Right atrium auricular region (tissue), 2 donors: ENCODE results near the gene FAM13C. TPM values are rescaled to one million over a fixed set of nuclear protein-coding genes. Genes with fewer than 3 reads are reported as not detected.
"Not testable (repeated sequence)": the region's sequence is repeated elsewhere in the genome, so short reads cannot be mapped to it uniquely, and the experiment has no call there.

Source experiments
- DNase-seq: peaks from one replicate; pipeline ENCODE4 v3.0.0-alpha.2; 2019; ENCODE audit warnings: low spot score
- H3K27ac ChIP-seq, 2 donors: fragments of 200-600 bp; sonication (generic); 1 replicate in 1 of 2; 2 replicates in 1 of 2; pipeline ENCODE4 v1.5.1; 2016 to 2019
- H3K27me3 ChIP-seq, 2 donors: fragments of 200-600 bp; sonication (generic); one replicate each; pipeline versions ENCODE4 v1.5.1 to v1.6.0; 2017 to 2019
- H3K36me3 ChIP-seq: fragments of 200-600 bp; sonication (generic); one replicate; pipeline ENCODE4 v1.5.1; 2016
- H3K4me1 ChIP-seq, 2 donors: fragments of 200-600 bp; sonication (generic); one replicate each; pipeline versions ENCODE4 v1.5.1 to v1.6.0; 2017 to 2019
- H3K4me3 ChIP-seq, 2 donors: fragments of 200-600 bp; sonication (generic); 1 replicate in 1 of 2; 2 replicates in 1 of 2; pipeline ENCODE4 v1.5.1; 2017 to 2019; ENCODE audit warnings: mild to moderate bottlenecking in 1 of 2, moderate library complexity in 1 of 2
- H3K9me3 ChIP-seq, 2 donors: fragments of 200-600 bp; sonication (generic); one replicate each; pipeline ENCODE4 v1.5.1; 2019
- total RNA-seq, 2 donors: library from RNA; depleted of rRNA; stranded (reverse); fragments of >200 nt; gene quantifications; one replicate each; pipeline ENCODE4 v1.1.0, GENCODE V29; 2016
- TF ChIP-seq, protein P1 (sequence below), 2 donors: fragments of 200-600 bp; sonication (generic); IDR thresholded peaks; one replicate each; pipeline ENCODE4 v1.5.1; 2019; ENCODE audit warnings: antibody characterized with exemption in 2 of 2

The FAM13C gene
- 1 to 10 TPM; 3.8 to 4.4 TPM for total RNA-seq

DNA sequence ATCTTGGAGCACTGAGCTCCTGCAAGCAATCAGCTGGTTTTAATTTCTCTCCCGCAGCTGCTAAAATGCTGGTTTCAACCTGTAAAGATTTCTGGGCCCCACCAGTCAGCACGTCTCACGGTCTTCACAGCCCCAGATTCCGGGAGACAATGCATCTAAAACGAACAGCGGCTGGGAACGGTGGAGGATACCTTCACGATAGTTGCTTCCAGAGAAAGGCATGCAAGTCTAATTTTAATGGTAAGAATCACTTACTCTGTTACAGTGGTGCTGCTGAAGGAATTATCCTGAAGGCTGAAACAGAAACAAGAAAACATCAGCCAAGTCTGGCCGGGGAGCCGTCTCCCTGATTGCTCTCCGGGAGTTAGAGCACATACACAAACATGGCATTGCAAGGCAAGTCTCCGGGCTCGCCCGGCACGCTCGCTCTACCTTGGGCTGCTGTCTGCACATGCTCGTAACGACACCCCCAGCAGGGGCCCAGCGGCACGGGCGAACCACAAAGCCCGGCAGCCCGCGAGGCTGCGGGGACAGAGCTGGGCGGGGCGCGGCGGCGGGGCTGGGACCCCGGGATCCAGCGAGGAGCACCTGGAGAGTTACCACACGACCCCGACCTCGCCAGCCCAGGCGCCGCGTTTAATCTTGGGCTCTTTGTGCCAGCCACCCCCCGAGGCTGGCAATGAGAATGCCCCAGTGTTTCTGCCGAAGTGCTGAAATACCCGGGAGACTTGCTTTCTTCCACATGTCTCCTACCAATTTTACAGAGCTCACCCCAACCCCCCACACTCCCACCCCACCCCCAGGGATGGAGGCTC, at the start of gene FAM13C:
Gene FAM13C (minus strand): TSS at position 406 of the 815 bp plus-strand sequence. CDS start 89 bp downstream, at position 317.
- peak within 1 kb of the TSS; percentile 71 to 75 for H3K27ac ChIP-seq
- H3K27me3 ChIP-seq: no peaks in the 10 kb centered on the region

DNA sequence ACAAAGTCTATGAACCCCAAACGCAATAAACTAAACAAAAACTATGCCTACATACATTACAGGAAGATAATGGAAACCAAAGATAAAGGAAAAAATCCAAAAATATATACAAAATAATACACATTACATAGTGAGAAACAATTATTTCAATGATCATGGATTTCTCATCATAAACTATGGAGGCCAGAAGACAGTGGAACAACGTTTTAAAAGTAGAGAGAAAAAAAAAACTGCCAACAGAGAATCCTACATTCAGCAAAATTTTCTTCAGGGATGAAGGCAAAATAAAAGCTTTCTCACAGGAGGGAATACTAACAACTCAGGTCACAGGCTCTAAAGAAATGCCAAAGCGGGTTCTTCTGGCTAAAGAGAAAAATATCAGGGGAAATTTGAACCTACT, 42.9 kb upstream of the FAM13C start:
- Histone ChIP-seq H3K27ac (no peak overlapping the region), H3K36me3 (no peaks in the 10 kb centered on the region), H3K4me3 (no peak overlapping the region), H3K4me1 (no peaks in the 10 kb centered on the region), H3K9me3 (peaks cover 0 to 9% of the 10 kb centered on the region in 2 donors), H3K27me3 (no peaks in the 10 kb centered on the region)
- no peak for DNase-seq
- TF ChIP-seq, protein P1, sequence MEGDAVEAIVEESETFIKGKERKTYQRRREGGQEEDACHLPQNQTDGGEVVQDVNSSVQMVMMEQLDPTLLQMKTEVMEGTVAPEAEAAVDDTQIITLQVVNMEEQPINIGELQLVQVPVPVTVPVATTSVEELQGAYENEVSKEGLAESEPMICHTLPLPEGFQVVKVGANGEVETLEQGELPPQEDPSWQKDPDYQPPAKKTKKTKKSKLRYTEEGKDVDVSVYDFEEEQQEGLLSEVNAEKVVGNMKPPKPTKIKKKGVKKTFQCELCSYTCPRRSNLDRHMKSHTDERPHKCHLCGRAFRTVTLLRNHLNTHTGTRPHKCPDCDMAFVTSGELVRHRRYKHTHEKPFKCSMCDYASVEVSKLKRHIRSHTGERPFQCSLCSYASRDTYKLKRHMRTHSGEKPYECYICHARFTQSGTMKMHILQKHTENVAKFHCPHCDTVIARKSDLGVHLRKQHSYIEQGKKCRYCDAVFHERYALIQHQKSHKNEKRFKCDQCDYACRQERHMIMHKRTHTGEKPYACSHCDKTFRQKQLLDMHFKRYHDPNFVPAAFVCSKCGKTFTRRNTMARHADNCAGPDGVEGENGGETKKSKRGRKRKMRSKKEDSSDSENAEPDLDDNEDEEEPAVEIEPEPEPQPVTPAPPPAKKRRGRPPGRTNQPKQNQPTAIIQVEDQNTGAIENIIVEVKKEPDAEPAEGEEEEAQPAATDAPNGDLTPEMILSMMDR (IDR thresholded peaks at IDR 0.05): no peak

More for the DNA sequence above, at the start of gene FAM13C:
- peak; percentile 68 for DNase-seq
- TF ChIP-seq, protein P1 (IDR thresholded peaks at IDR 0.05): no peak
- Histone ChIP-seq H3K4me3 (peak within 1 kb of the TSS; percentile 51 to 59), H3K4me1 (peaks cover 0 to 20% of the 10 kb centered on the region in 2 donors), H3K9me3 (no peaks in the 10 kb centered on the region), H3K36me3 (no peaks in the 10 kb centered on the region)

- no peaks in the 10 kb centered on the region for H3K27me3 ChIP-seq
- peaks cover 0 to 3% of the 10 kb centered on the region in 2 donors for H3K9me3 ChIP-seq
- no peaks in the 10 kb centered on the region for H3K4me1 ChIP-seq
- no peak overlapping the region for H3K27ac ChIP-seq
- TF ChIP-seq, protein P1 (IDR thresholded peaks at IDR 0.05): no peak
- DNase-seq: no peak
- H3K36me3 ChIP-seq: no peaks in the 10 kb centered on the region
- no peak overlapping the region for H3K4me3 ChIP-seq
Measured at GRCh38 chr10:59400214-59400613, 37.9 kb upstream of the FAM13C start.

DNA sequence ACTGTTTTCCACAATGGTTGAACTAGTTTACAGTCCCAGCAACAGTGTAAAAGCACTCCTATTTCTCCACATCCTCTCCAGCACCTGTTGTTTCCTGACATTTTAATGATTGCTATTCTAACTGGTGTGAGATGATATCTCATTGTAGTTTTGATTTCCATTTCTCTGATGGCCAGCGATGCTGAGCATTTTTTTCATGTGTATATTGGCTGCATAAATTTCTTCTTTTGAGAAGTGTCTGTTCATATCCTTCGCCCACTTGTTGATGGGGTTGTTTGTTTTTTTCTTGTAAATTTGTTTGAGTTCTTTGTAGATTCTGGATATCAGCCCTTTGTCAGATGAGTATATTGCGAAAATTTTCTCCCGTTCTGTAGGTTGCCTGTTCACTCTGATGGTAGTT, 37.0 kb upstream of the FAM13C start:
- H3K4me1 ChIP-seq, H3K9me3 ChIP-seq, H3K4me3 ChIP-seq, DNase-seq, H3K27me3 ChIP-seq, H3K27ac ChIP-seq, H3K36me3 ChIP-seq: not testable (repeated sequence)

GRCh38 chr10:59397961-59398360, 35.6 kb upstream of the FAM13C start:
- TF ChIP-seq, protein P1 (IDR thresholded peaks at IDR 0.05): no peak
- Histone ChIP-seq H3K27ac (no peak overlapping the region), H3K4me3 (no peak overlapping the region), H3K36me3 (no peaks in the 10 kb centered on the region), H3K9me3 (peaks cover 0 to 3% of the 10 kb centered on the region in 2 donors), H3K27me3 (no peaks in the 10 kb centered on the region), H3K4me1 (no peaks in the 10 kb centered on the region)
- no peak for DNase-seq

- H3K27me3 ChIP-seq: no peaks in the 10 kb centered on the region
- no peak overlapping the region for H3K27ac ChIP-seq
- H3K9me3 ChIP-seq: peaks cover 0 to 3% of the 10 kb centered on the region in 2 donors
- H3K4me3 ChIP-seq: no peak overlapping the region
- TF ChIP-seq, protein P1 (IDR thresholded peaks at IDR 0.05): no peak
- no peaks in the 10 kb centered on the region for H3K36me3 ChIP-seq
- DNase-seq: no peak
- H3K4me1 ChIP-seq: no peaks in the 10 kb centered on the region
Measured at GRCh38 chr10:59395984-59396383, 33.6 kb upstream of the FAM13C start.
